GM12874 (cell line): Measurements from ENCODE around the gene WBP4.

Source experiments
- CTCF ChIP-seq: IDR thresholded peaks from 2 replicates; pipeline ENCODE4 v1.5.1; 2011; ENCODE audit warnings: low read depth, mild to moderate bottlenecking, control low read depth, low read length, moderate library complexity; ENCODE audit not compliant: insufficient read depth

WBP4 gene

DNA sequence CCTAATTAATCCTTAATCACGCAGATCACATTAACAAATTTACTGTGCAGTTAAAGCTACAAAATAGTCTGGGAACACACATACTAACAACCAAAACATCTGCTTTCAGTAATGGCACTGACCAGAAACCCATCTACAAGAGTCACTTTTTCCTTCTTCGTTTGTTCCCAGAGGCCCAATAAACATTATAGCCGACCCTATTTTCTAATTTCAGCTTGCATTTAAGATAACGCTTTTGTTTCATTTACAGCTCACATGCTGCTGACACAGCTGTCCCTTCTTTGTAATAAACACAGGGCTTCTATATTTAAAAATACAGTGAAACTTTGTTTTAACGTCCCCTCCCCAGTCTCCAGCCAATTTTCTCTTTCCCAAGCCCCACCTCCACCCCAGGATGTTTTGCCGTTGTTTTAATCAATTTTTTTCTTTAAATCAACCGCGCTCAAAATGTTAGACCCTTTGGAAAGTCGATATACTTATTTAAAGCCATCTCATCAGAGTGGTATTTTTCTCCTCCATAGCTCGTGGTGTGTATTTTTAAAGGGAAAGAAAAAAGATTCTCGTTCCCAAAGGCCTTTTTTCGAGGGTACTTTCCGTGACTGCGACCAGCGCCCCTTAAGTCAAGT, 1.7 kb upstream of the WBP4 start:
- no peak for TF ChIP-seq CTCF

GRCh38 chr13:41060082-41060723, 1.1 kb upstream of the WBP4 start:
- TF ChIP-seq CTCF: peak; percentile 37

DNA sequence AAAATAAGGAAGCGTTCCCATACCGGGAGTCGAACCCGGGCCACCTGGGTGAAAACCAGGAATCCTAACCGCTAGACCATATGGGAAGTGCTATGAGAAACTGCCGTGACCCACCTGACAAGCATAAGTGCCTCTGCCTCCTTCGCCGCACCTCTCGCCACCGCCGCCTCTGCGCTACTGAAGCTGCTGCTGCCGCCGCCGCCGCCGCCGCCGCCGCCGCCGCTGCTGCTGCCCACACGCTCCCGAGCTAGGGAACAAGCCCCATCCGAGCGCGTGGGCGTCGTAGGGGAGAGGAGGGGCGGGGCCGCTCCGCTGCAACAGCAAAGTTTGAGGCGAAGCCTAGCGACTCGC, 610 bp upstream of the WBP4 start:
- no peak for TF ChIP-seq CTCF

DNA sequence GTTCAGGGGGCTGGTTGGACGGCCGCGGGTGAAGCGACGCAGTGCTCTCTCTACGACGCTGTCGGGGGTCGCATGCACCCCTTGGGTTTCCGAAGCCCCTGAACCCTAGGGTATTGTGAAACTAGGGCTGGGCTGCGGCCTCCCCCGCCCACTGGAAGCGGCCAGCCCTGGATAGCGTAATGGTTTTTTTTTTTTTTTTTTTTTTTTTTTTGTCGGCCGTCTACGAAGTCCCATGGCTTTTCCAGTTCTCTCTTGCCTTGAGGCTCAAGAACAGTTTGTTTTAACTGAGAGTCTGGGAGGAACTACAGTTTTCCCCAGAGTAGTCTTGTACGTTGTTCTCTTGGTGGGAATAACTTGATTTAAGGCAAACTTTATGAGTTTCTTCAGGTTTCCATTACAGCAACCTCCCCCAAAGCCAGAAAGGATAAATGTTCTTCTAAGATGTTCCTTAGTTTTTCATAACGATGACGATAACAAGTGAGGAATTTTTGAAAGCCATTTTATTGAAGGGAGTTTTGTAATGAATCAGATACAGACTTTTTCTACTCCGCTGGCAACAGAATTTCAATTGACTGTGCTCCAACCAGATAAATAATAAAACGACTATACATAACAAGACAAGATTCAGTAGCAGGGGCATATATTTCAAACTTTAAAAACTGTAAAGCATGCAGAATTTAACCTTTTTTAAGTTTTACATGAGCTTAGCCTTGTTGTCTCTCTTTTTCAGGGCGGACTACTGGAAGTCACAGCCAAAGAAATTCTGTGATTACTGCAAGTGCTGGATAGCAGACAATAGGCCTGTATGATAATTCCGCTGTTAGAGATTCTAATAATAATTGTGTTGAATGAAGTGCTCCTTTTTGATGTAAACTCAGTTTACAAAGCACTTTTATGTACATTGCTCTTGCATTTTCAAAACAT, 867 bp downstream of the WBP4 start:
- no peak for TF ChIP-seq CTCF

DNA sequence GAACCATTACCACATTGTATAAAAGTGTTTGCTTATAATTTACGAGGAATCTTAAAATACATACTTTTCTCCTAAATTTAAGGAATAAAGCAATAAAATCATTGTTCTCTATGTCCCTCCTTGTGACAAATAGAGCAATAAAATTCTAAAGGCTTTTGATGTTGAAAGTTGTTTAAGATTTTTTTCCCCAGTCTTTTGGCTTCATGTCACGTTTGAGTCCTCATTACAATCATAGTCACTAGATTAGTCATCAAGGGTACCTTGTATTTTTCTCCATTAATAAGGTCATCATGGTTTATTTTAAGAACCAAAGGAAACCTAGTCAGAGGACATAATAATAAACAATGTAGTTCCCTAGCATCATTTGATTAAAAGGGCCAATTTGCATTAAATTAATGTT, 3.2 kb downstream of the WBP4 start:
- no peak for TF ChIP-seq CTCF

DNA sequence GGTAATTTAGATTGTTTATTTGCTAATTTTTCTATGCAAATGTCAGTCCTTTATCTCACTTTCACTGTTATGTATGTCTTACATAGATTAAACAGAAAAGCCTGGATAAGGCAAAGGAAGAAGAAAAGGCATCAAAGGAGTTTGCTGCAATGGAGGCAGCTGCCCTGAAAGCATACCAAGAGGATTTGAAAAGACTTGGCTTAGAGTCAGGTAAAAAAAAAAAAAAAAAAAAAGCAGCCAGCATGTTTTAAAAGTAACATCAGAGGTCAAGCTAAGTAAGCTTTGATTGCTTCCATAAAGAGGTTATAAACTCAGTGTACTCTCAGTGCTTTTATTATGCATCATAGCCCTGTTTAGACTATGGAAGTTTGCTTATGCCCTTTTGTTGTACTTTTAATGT, 3.8 kb downstream of the WBP4 start:
- TF ChIP-seq CTCF: no peak

- TF ChIP-seq CTCF: no peak
Measured at GRCh38 chr13:41074523-41074922, 13.2 kb downstream of the WBP4 start.
